H1 (cell line): ENCODE data around the gene AOPEP. TPM values are rescaled to one million over a fixed set of nuclear protein-coding genes. Genes with fewer than 3 reads are reported as not detected.

Source experiments
- CHD7 ChIP-seq: fragments of 300-600 bp; sonication (generic); IDR thresholded peaks from 2 replicates; pipeline ENCODE4 v1.7.1; 2012; ENCODE audit warnings: low read length, moderate library complexity, mild to moderate bottlenecking, inconsistent platforms; ENCODE audit not compliant: insufficient replicate concordance
- FOSL1 ChIP-seq: IDR thresholded peaks from 2 replicates; pipeline ENCODE4 v1.6.1; 2011; ENCODE audit warnings: mild to moderate bottlenecking, low read depth, low read length, moderate library complexity; ENCODE audit not compliant: insufficient read depth
- GABPA ChIP-seq: IDR thresholded peaks from 2 replicates; pipeline ENCODE4 v1.6.1; 2011; ENCODE audit warnings: mild to moderate bottlenecking, low read length, moderate library complexity, borderline replicate concordance; ENCODE audit not compliant: insufficient read depth
- SP2 ChIP-seq: IDR thresholded peaks from 2 replicates; pipeline ENCODE4 v1.6.1; 2012; ENCODE audit warnings: mild to moderate bottlenecking, low read length, inconsistent platforms
- ZNF274 ChIP-seq: IDR thresholded peaks from 2 replicates; pipeline ENCODE4 v1.7.0; 2012; ENCODE audit warnings: low read length, borderline replicate concordance; ENCODE audit errors: extremely low read depth
- polyA plus RNA-seq, 7 experiments: library from polyadenylated mRNA; depleted of rRNA in 3 of 7; stranded (reverse) in 5 of 7; unstranded in 2 of 7; fragments of >200 nt in 5 of 7; fragments of 200-250 nt in 2 of 7; gene quantifications; 1 replicate in 5 of 7; 2 replicates in 1 of 7; 4 replicates in 1 of 7; pipeline versions ENCODE4 v1.2.1 to v1.2.3, GENCODE V29; 2011 to 2013; ENCODE audit warnings: missing spikeins in 2 of 7, mixed read lengths in 2 of 7
- total RNA-seq: library from RNA; stranded (reverse); fragmentation: NEBNext Ultra II Directional; extraction: Animal tissue kit (Norgen Biotek cat#: 25700); gene quantifications from 2 replicates; pipeline ENCODE4 v1.2.1, GENCODE V29; 2021

The AOPEP gene
- total and polyA plus RNA-seq, 2 of the 8 experiments (the other 6 are each of a cell fraction or from before 2014, with no cell fraction given), result 6.1 to 14.3 TPM

GRCh38 chr9:94800424-94801117 lies 74.1 kb downstream of the AOPEP start (continued):
- TF ChIP-seq FOSL1, result no peak
- TF ChIP-seq ZNF274, result no peak
- no peak for TF ChIP-seq GABPA
- no peak for TF ChIP-seq SP2
- no peak for TF ChIP-seq CHD7
